ENCODE results near the gene ADGRE2.
"Not testable (repeated sequence)": the region's sequence is repeated elsewhere in the genome, so short reads cannot be mapped to it uniquely, and the experiment has no call there.

DNA sequence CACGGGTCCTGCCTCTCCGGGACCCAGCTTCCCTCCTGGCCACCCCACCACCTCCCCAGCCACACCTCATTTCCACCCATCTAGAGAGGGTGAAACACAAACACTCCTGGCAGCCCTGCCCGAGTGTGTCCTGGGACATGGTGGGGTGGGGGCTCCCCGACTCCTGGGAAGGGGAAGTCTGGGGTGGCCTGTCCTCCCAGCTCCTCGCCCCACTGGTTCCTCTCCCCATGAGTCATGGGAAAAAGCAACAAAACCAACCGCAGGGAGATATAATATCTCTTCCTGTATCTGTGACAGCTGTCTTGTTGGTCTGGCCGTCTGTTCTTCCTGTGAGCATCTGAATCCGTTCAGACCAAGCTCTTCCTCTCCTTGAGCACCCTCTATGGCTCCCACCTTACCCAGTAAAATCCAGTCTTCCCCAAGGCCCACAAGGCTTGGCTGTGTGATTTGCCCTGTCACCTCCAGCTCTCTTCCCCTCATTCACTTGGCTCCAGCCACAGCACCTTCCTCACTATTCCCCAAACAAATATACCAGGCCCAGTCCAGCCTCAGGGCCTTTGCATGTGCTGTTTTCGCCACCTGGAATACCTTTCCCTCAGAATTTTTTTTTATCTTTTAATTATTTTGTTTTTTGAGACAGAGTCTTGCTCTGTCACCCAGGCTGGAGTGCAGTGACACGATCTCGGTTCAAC, 6.9 kb upstream of the ADGRE2 start:
- TF ChIP-seq, protein P1, sequence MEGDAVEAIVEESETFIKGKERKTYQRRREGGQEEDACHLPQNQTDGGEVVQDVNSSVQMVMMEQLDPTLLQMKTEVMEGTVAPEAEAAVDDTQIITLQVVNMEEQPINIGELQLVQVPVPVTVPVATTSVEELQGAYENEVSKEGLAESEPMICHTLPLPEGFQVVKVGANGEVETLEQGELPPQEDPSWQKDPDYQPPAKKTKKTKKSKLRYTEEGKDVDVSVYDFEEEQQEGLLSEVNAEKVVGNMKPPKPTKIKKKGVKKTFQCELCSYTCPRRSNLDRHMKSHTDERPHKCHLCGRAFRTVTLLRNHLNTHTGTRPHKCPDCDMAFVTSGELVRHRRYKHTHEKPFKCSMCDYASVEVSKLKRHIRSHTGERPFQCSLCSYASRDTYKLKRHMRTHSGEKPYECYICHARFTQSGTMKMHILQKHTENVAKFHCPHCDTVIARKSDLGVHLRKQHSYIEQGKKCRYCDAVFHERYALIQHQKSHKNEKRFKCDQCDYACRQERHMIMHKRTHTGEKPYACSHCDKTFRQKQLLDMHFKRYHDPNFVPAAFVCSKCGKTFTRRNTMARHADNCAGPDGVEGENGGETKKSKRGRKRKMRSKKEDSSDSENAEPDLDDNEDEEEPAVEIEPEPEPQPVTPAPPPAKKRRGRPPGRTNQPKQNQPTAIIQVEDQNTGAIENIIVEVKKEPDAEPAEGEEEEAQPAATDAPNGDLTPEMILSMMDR (IDR thresholded peaks at IDR 0.05; ENCODE audit: borderline replicate concordance, extremely low read depth, low read length, poor library complexity, severe bottlenecking): not testable (repeated sequence)
- TF ChIP-seq EZH2 (IDR thresholded peaks at IDR 0.05; ENCODE audit: borderline replicate concordance, low read depth, low read length, severe bottlenecking): not testable (repeated sequence)
